NCI-H748 (cell line): ENCODE data around the gene AKAP14.
"Not testable (repeated sequence)": the region's sequence is repeated elsewhere in the genome, so short reads cannot be mapped to it uniquely, and the experiment has no call there.

ENCODE experiments used
- DNase-seq: peaks from one replicate; lab custom pipeline; 2025; ENCODE audit not compliant: unreplicated experiment; lab: John Stamatoyannopoulos, UW

AKAP14 gene

DNA sequence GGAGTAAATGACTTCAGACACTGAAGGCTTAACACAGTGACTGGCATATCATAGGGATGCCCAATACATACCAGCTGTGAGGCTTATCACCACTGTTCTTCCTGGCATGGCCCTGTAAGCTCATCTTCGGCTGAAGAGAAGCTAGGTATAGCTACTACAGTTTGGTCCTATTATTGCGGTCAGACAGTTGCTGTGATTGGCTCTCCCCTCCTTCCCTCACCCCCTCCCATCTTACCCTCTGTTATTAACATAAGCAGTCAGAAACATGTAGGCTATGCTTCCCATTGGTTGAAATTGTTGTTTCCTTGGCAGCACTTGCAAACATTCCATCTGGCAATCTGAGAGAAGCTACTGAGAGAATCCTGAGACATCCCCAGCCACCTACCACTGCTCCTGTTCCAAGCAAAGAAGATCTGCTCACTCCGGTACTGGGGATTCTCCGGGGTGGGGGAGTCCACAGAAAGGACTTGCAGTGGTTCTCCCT is at the start of gene AKAP14:
AKAP14 (plus strand) TSS at position 51 of the 484 bp plus-strand sequence. CDS start 7,331 bp downstream, outside the sequence.
- DNase-seq: no peak

DNA sequence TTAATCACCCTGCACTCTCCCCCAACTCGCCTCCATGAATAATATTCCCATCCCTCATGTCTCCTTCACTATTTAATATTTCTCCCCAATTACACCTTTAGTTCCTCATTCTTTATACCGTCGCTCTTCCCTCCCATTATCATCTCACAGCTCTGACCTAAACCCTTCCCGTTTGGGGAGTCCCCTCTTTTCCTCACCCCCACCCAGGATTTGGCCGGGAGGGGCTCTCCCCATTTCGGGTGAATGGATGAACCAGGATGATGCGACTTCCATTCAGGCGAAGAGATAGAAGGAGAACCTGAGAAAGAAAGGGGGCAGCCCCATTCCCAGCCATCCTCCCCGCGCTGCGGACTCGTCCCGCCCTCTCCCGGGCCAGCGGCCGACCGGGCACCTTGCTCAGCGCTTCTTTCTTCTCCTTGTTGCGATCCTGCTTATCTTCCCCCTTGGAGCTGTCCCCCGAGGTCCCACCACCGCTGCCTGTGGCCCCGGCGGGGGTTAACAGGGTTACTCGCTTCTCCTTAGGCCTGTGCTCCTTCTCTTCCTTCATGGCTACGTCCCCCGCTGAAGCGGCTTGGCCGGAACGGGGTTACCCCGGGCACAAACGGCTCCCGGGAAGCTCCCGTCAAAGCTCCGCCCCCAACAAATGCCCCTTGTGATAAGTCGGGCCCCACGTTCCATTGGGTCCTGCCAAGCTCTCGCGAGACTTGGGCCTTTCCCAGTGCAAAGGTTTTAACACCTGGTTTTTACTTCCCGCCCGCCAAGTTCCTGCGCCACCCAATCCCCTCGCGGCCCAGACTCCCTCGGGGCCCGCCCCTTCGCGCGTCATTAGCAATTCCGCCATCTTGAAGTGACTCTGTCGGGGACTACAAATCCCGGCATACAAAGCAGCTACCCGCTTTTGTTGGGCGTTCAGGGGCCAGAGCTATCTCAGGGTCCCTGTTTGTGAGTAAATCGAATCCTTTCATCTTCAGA is 43.0 kb upstream of the AKAP14 start, which contains the start of gene UPF3B:
UPF3B (minus strand) TSS at position 582 of the 972 bp plus-strand sequence; CDS start at position 547, 35 bp downstream.
- peak; percentile 100 for DNase-seq

DNA sequence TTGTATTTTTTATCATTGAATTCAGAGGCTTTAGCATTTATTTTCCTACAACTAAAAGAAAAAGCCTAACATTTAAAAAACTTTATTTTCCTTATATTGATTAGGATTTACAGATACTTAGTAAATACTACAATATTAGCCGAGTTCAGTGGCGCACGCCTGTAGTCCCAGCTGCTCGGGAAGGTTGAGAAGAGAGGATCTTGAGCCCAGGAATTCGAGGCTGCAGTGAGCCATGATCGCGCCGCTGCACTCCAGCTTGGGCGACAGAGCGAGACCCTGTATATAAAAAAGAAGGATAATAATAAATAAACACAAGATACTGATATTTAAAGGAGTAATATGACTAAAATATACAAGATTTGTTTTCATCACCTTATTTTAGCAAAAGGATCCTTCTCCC is 42.2 kb upstream of the AKAP14 start:
- peak; percentile 33 for DNase-seq

DNA sequence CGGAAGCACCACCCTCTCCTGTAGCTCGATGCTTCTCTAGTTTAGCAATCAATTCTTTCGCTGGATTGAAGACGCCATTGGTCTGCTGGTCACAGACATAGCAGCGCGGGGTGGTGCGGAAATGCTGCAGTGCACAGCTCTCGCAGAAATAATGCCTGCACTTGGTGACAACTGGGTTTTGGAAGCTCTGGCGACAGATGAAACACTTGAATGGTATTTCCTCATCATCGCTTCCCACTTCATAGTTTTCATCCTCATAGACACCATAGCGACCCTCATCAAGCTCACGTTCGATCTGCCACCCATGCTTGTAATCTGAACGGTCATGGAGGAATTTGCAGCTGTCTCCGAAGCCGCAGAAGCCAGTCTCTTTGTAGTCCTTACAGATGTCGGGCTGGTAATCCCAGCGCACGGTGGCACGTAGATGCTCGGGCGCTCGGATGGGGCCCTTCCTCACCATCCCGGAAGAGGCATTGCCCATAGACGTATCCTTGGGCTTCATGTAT is 25.0 kb upstream of the AKAP14 start:
- peak; percentile 67 for DNase-seq

DNA sequence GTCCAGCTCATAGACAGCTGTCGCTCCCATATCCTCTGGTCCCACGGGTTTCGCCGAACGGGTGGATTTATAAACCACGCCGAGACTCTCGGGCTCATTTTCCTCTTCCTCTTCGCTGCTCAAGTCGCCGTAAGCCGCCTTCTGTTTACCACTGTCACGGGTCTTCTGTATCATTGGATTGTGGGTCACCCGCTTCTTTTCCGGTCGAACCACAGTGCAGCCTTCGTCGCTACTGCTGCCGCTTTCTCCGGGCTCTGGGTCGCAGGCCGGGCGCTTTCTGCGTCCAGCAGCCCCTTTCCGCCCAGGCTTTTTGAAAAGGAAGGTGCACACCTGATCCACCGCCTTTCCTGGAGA is 24.5 kb upstream of the AKAP14 start:
- DNase-seq: no peak

DNA sequence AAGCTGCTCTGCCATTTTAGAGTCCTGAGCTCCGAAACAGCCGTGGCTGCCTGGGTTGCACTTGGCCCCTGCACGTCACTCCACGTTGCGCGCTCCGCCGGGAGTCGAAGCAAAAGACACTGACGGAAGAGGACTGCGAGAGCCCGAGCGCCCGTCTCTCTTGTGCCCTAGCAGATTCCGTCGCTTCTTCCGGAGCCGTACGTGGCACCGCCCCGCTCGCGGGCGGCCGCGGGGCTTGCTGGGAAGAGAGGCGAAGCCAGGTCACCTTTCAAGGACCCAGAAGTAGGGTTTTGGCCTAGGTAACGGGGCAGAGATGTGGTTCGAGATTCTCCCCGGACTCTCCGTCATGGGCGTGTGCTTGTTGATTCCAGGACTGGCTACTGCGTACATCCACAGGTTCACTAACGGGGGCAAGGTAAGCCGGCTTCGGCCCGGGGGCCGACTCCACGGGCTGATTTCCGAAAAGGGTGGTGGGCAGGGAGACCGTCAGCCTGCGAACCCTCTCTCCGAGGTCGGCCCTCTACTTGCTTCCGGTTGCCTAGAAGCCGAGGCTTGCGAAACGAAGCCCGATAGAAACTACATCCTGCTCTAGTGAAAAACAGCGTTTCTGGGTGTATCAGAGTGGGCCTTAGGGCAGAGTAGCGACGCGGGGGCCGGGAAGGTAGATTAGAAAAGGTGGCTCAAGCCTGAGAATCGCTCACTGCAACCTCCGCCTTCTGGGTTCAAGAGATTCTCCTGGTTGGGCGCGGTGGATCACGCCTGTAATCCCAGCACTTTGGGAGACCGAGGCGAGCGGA is 23.9 kb upstream of the AKAP14 start, which contains the start of the genes NDUFA1 and RNF113A:
NDUFA1 (plus strand) TSS at position 234 of the 797 bp plus-strand sequence; CDS start at position 314, 80 bp downstream.
RNF113A (minus strand) TSS at position 135 of the 797 bp plus-strand sequence; CDS start at position 15, 120 bp downstream.
- peak; percentile 97 for DNase-seq

DNA sequence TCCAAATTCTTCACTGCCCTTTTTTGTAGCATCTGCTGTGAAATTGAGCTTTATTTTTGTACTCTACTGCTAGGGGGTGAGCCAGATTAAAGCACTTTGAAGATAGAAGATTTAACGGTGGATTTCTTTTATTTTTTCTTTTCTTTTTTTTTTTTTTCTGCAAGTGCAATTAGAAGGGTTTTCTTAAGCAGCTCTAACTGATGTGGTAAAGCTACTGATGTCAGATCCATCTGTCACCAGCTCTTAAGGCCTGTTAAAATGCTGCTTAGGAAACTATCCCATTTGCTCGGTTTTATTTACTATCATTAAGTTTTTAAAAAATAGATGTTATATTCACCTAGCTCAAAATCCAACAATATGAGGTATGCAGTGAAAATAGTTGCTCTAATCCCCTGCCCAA is 17.0 kb upstream of the AKAP14 start:
- no peak for DNase-seq

DNA sequence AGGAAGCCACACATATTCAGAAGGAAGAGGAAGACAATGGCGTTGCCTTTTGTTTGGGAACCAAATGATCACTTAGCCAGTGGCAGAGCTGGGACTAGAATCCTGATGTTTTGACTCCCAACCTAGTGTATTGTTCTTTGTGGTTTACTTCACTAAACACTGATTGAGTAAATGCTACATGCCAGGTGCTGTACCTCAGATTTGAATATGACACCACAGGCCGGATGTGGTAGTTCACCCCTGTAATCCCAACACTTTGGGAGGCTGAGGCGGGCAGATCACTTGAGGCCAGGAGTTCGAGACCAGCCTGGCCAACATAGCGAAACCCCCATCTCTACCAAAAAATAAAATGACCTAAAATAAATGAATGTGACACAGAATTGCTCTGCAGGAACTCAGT is 15.6 kb upstream of the AKAP14 start:
- no peak for DNase-seq

DNA sequence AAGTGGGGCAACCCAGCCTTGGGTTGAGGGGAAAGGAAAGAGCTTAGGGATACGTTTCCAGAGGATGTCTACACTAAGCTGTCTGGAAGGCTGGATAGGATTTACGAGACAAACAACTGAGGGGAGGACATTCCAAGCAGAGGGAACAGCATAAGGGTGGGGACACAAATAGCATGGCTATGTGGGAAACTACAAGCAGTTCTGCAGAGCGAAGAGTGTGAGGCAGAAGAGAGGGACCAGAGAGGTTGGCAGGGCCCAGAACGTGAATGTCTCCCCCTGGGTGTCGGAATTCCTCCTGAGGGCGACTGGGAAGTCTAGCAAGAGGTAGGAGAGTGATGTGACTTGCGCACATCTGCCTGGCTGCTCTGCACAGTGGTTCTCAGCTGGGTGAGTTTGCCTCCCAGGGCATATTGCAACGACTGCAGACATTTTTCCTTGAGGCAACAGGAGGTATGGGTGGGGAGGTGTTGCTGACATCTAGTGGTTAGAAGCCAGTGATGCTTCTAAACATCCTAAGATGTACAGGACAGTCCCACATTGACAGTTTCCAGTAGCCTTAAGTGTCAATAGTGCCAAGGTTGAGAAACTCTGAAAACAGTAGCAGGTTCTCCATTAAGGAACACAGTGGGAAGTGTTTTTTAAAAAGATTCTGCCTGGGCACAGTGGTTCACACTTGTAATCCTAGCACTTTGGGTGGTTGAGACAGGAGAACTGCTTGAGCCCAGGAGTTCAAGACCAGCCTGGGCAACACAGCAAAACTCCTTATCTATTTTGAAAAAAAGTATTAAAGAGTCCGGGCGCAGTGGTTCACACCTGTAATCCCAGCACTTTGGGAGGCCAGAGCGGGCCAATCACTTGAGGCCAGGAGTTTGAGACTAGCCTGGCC is 14.9 kb upstream of the AKAP14 start:
- DNase-seq: peak; percentile 68

DNA sequence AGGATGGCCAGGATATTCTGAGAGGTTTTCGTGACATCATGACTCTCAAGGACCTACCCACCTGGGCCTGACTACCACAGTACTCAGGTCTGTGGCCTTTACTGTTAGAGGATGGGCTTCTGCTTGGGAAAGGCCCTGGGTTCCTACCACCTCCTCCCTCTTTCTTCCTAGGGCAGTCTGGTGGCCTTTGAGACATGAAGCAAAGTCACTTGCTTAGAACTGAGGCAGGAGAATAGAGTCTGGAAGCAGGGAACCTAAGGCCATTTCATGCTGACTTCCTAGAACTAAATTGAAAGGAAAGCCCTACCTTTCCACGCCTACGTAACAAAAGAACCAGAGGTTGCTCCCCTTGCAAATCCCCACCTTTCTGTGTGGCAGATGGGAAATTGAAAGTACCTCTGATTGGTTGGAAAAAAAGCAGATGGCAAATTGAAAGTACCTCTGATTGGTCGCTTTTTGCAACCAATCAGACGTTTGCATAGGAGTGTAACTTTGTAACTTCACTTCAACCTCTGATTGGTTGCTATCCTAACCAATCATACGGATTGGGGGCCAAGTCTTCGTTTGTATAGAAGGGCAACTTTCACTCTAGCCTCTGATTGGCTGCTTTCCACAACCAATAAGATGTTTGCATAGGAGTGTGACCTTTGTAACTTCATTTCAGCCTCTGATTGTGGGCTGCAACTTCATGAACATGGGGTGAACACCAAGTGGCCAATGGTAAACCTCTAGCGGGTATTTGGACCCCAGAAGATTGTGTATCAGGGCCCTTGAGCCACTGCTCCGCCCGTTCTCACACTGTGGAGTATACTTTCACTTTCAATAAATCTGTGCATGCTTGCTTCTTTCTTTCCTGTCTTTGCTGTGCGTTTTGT is 9.9 kb upstream of the AKAP14 start:
- peak; percentile 10 for DNase-seq

DNA sequence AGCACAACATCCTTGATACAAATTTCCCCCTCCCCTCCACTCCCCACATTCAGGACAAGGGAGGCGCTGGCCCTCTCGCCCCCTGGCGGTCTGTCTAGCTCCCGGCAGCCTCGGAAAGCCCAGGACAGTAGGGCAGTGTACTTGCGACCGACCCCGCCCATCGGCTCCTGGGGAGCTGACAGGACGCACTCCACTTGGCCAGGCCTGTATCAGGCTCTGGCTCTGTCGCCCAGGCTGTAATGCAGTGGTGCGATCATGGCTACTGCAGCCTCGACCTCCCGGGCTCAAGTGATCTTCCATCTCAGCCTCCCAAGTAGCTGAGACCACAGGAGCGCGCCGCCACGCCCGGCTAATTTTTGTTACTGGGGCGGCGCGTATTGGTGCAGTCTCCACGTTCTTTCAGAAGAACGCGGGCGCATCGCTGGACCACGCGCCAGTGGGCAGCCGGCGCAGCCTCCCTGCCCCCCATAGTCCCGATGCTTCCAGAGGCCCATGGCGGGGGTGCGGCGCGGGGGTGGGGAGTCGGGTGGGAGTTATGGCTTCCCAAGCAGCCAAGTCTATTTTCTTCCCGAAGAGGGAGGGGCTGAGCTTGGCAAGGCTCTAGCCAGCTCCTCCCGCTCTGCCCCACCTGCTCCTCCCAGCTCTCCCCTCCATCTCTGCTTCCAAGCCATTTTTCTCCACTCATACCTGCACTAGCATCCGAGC is 7.8 kb upstream of the AKAP14 start:
- DNase-seq: peak; percentile 85

DNA sequence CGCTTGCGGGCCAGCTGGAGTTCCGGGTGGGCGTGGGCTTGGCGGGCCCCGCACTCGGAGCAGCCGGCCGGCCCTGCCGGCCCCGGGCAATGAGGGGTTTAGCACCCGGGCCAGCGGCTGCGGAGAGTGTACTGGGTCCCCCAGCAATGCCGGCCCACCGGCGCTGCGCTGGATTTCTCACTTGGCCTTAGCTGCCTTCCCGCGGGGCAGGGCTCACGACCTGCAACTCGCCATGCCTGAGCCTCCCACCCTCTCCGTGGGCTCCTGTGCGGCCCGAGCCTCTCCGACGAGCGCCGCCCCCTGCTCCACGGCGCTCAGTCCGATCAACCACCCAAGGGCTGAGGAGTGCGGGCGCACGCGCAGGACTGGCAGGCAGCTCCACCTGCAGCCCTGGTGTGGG is 5.1 kb upstream of the AKAP14 start:
- not testable (repeated sequence) for DNase-seq

DNA sequence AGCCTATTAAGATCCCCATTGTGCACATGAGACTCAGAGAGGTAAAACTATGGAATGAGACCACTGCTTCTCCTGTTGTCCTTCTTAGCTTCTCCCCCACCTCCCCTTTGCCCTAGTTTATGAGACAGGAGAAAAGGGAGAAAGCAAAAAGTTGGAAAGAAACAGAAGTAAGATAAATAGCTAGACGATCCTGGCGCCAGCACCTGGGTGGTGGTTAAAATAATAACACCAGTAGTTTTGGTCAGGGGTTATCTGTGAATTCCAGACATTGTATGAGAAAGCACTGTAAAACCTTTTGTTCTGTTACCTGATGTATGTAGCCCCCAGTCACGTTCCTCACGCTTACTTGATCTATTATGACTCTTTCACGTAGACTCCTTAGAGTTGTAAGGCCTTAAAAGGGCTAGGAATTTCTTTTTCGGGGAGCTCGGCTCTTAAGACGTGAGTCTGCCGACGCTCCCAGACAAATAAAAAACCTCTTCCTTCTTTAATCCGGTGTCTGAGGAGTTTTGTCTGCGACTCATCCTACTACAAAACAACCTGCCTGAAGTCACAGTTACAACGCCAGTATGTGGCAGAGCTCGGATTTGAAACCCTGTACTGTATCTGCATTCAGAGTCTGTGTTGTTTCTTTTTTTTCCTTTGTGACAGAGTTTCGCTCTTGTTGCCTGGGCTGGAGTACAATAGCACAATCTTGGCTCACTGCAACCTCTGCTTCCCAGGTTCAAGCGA is 3.6 kb upstream of the AKAP14 start:
- DNase-seq: not testable (repeated sequence)

DNA sequence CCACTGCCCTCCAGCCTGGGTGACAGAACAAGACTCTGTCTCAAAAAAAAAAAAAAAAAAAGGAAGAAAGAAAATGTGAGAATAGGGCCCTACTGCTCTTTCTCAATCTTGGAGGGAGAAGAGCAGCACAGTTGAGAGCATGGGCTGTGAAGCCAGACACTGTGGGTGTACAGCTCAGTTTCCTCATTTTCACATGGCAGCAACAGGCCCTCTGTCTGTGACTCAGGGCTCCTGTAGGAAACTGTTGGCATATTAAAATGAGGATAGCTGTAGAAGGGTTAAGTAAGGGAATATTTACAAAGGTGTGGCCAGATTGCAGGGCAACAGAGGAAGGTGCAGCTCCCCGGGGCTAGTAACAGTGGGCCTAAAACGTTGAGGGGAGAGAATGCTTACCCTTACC is 3.4 kb downstream of the AKAP14 start:
- DNase-seq: no peak

DNA sequence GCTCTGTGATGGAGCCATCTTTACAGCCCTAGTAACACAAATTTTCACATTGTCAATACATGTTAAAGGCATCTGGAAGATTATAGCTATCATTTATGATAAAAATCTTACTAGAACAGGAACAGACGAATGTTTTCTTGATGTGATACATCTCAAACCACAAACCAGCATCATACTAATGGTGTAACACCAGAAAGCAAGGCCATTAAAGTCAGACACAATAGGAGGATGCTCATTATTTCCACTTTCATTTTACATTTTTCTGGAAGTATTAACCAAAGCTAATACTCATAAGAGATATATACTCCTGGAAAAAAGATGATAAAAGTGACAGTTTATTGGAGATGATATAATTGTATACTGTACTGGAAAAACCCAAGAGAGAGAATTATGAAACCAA is 5.3 kb downstream of the AKAP14 start:
- no peak for DNase-seq

DNA sequence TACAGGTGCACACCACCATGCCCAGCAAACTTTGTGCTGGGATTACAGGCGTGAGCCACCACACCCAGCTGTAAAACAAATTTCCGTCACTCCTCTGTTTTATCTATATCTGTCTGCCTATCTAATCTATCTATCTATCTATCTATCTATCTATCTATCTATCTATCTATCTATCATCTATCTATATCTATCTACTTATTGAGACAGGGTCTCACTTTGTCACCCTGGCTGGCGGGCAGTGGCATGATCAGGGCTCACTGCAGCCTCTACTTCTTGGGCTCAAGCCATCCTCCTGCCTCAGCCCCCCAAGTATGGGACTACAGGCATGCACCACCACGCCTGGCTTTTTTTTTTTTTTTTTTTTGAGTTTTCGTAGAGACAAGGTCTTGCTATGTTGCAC is 20.6 kb downstream of the AKAP14 start:
- no peak for DNase-seq

DNA sequence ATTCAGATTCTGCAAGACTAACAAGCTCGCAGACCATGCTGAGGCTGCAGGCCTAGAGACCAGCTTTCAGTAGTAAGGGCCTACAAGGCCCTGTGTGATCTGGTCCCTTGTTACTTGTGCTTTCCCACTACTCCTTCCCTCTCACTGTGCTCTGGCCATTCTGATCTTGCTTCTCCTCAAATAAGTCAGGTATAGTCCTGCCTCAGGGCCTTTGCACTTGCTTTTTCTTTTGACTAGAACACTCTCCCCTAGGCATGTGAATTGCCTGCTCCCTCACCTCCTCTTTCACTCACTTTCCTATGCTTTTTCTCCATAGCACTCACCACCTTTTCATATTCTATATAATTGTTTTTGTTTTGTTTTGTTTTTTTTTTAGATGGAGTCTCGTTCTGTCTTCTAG is 22.2 kb downstream of the AKAP14 start:
- DNase-seq: no peak
